Ovary (tissue), 9 donors: ENCODE results near the gene RXYLT1. TPM values are rescaled to one million over a fixed set of nuclear protein-coding genes. Genes with fewer than 3 reads are reported as not detected.
A peak's percentile ranks its signal among the peaks of the same experiment; 100 is the strongest.
"Not testable (repeated sequence)": the region's sequence is repeated elsewhere in the genome, so short reads cannot be mapped to it uniquely, and the experiment has no call there.

ENCODE experiments used
- DNase-seq, 5 donors: peaks; one replicate each; pipeline ENCODE4 v3.0.0-alpha.2; 2019 to 2020
- H3K27ac ChIP-seq, 2 donors: fragments of 200-600 bp; one replicate each; pipeline versions ENCODE4 v1.5.1 to v1.8.0; 2019 to 2022
- H3K27me3 ChIP-seq: fragments of 200-600 bp; one replicate; pipeline ENCODE4 v1.8.0; 2022
- H3K36me3 ChIP-seq: fragments of 200-600 bp; sonication (generic); one replicate; pipeline ENCODE4 v1.5.1; 2019
- H3K4me1 ChIP-seq: one replicate; pipeline ENCODE4 v1.8.1; 2013; ENCODE audit warnings: mild to moderate bottlenecking, moderate library complexity; ENCODE audit not compliant: insufficient read depth
- H3K4me3 ChIP-seq: fragments of 200-600 bp; sonication (generic); one replicate; pipeline ENCODE4 v1.5.1; 2017
- H3K9me3 ChIP-seq, 2 donors: fragments of 200-600 bp in 1 of 2; sonication (generic) in 1 of 2; one replicate each; pipeline versions ENCODE4 v1.5.1 to v1.8.1; 2013 to 2019; ENCODE audit warnings: mild to moderate bottlenecking in 1 of 2, moderate library complexity in 1 of 2
- CTCF ChIP-seq, 3 donors: fragments of 450-650 bp in 2 of 3; fragments of 200-600 bp in 1 of 3; IDR thresholded peaks; one replicate each; pipeline versions ENCODE4 v1.5.1 to v1.8.0; 2016 to 2022; ENCODE audit warnings: antibody characterized with exemption in 3 of 3, mild to moderate bottlenecking in 1 of 3
- EP300 ChIP-seq: sonication (generic); formaldehyde crosslinking; IDR thresholded peaks from one replicate; pipeline ENCODE4 v1.6.1; 2017; ENCODE audit warnings: antibody characterized with exemption
- POLR2A ChIP-seq: fragments of 450-650 bp; IDR thresholded peaks from one replicate; pipeline ENCODE4 v1.6.1; 2017; ENCODE audit warnings: antibody characterized with exemption, mild to moderate bottlenecking, moderate library complexity
- WGBS, 3 donors: extraction: QIAGEN DNeasy Blood & Tissue Kit in 1 of 3; methylation state at CpG; one replicate each; pipeline versions ENCODE4 v1.1.5 to v1.1.7; 2013 to 2017; 5-methylcytosine and 5-hydroxymethylcytosine counted together
- intact Hi-C, 4 donors: fragments of 100-400 bp; cut with DNase I; formaldehyde crosslinking; loops; one replicate each; pipeline versions ENCODE4 v1.11.0 to v1.15.1; 2022 to 2023
- polyA plus RNA-seq, 2 donors: library from polyadenylated mRNA; stranded (reverse); fragments of 200-250 nt in 1 of 2; fragments of 350-450 nt in 1 of 2; fragmentation: Illumina TruSeq in 1 of 2; extraction: RNeasy Lipid Tissue Mini Kit (QIAGEN cat#74804) in 1 of 2; gene quantifications; one replicate each; pipeline ENCODE4 v1.2.3, GENCODE V29; 2013 to 2014
- total RNA-seq, 7 donors: library from RNA; depleted of rRNA in 2 of 7; stranded (reverse); fragments of >200 nt in 2 of 7; fragmentation: NEBNext Ultra II Directional in 3 of 7; extraction: Animal tissue kit (Norgen Biotek cat#: 25700) in 3 of 7; gene quantifications; one replicate each; pipeline versions ENCODE4 v1.1.0 to v1.2.4, GENCODE V29; 2016 to 2023
- donor health status: DM: no; HTN: no; CAD: no; lungs with moderate emphysema.
- donor health status: DM: no; HTN: no; CAD: no.
- donor health status: Bipolar disorder and iron deficiency.
- donor health status: DM: yes; HTN: yes; CAD: no.
- donor health status: DM: no; HTN: no; CAD: no.
- donor health status: DM: yes; HTN: yes; CAD: no.

Gene RXYLT1
- total and polyA plus RNA-seq, 9 donors: 15.0 to 23.3 (median 20.2) TPM

GRCh38 chr12:63838411-63838810 lies 58.7 kb downstream of the RXYLT1 start:
- TF ChIP-seq CTCF (IDR thresholded peaks at IDR 0.05) (no peak), POLR2A (no peak), EP300 (no peak)
- 85 to 92% (median 87%) methylated on average over 9 of the region's 9 CpGs for WGBS, 3 donors
- DNase-seq: no peak
- no peak overlapping the region for H3K4me3 ChIP-seq
- H3K9me3 ChIP-seq: no peaks in the 10 kb centered on the region
- H3K4me1 ChIP-seq: no peaks in the 10 kb centered on the region
- no peaks in the 10 kb centered on the region for H3K36me3 ChIP-seq
- H3K27me3 ChIP-seq: no peaks in the 10 kb centered on the region
- intact Hi-C loops: loop anchor here in 1 of 4 donors (5.0 kb wide), 1 partner anchor 419 kb away; no protein-coding TSS in a partner anchor
- H3K27ac ChIP-seq: no peak overlapping the region

GRCh38 chr12:63841011-63841410 lies 61.3 kb downstream of the RXYLT1 start:
- no peaks in the 10 kb centered on the region for H3K27me3 ChIP-seq
- TF ChIP-seq EP300: no peak
- TF ChIP-seq POLR2A: no peak
- no peak for TF ChIP-seq CTCF (IDR thresholded peaks at IDR 0.05)
- H3K36me3 ChIP-seq: no peaks in the 10 kb centered on the region
- no peaks in the 10 kb centered on the region for H3K9me3 ChIP-seq
- H3K4me1 ChIP-seq: no peaks in the 10 kb centered on the region
- H3K27ac ChIP-seq: no peak overlapping the region
- intact Hi-C loops: loop anchor here in 3 of 4 donors (5.0 to 10.0 kb wide), 4 partner anchors 94 to 416 kb away; partner anchors contain the start of gene KICS2 (in 1 of the 3)
- H3K4me3 ChIP-seq: no peak overlapping the region
- WGBS, 3 donors: 48 to 56% (median 48%) methylated on average over 3 of the region's 3 CpGs
- no peak for DNase-seq

GRCh38 chr12:63841571-63841970 lies 61.9 kb downstream of the RXYLT1 start:
- no peak overlapping the region for H3K4me3 ChIP-seq
- H3K27me3 ChIP-seq: no peaks in the 10 kb centered on the region
- no peak for DNase-seq
- TF ChIP-seq CTCF (IDR thresholded peaks at IDR 0.05): no peak
- no peak for TF ChIP-seq EP300
- TF ChIP-seq POLR2A: no peak
- H3K27ac ChIP-seq: no peak overlapping the region
- intact Hi-C loops: loop anchor here in 3 of 4 donors (5.0 to 10.0 kb wide), 4 partner anchors 93 to 416 kb away; partner anchors contain the start of gene KICS2 (in 1 of the 3)
- peaks cover 4% of the 10 kb centered on the region for H3K4me1 ChIP-seq
- H3K9me3 ChIP-seq: no peaks in the 10 kb centered on the region
- 46 to 59% (median 51%) methylated on average over 4 of the region's 4 CpGs for WGBS, 3 donors
- no peaks in the 10 kb centered on the region for H3K36me3 ChIP-seq

GRCh38 chr12:63842750-63843149 lies 63.0 kb downstream of the RXYLT1 start:
- peak in 4 of 5 donors; percentile 27 to 53 (median 50) for DNase-seq
- intact Hi-C loops: loop anchor here in 3 of 4 donors (5.0 to 10.0 kb wide), 4 partner anchors 92 to 415 kb away; partner anchors contain the start of gene KICS2 (in 1 of the 3)
- peak overlapping the region; percentile 83 for H3K4me3 ChIP-seq
- 89 to 92% (median 92%) methylated on average over 17 of the region's 17 CpGs for WGBS, 3 donors
- not testable (repeated sequence) for H3K36me3 ChIP-seq, H3K4me1 ChIP-seq, H3K9me3 ChIP-seq, H3K27me3 ChIP-seq
- peak overlapping the region in 1 of 2 donors; percentile 93 for H3K27ac ChIP-seq

- Histone ChIP-seq H3K4me3 (peak overlapping the region; percentile 83), H3K27me3 (no peaks in the 10 kb centered on the region), H3K9me3 (no peaks in the 10 kb centered on the region), H3K36me3 (no peaks in the 10 kb centered on the region), H3K27ac (peak overlapping the region; percentile 90 to 93), H3K4me1 (peaks cover 5% of the 10 kb centered on the region)
- TF ChIP-seq EP300 (no peak), CTCF (IDR thresholded peaks at IDR 0.05) (no peak), POLR2A (no peak)
- 2 to 6% (median 4%) methylated on average over 21 to 28 of the region's 28 CpGs for WGBS, 3 donors
- intact Hi-C loops: loop anchor here in 3 of 4 donors (5.0 to 10.0 kb wide), 4 partner anchors 92 to 414 kb away; partner anchors contain the start of gene KICS2 (in 1 of the 3)
- no peak for DNase-seq
These were observed 63.6 kb downstream of the RXYLT1 start for GRCh38 chr12:63843254-63843720.
